22Rv1 (cell line): ENCODE results near the gene CHSY1.

Experiments
- CTCF ChIP-seq: fragments of 450-650 bp; IDR thresholded peaks from 2 replicates; pipeline ENCODE4 v1.5.1; 2017; ENCODE audit warnings: mild to moderate bottlenecking
- ZFX ChIP-seq: fragments of 450-650 bp; IDR thresholded peaks from 2 replicates; pipeline ENCODE4 v1.6.1; 2017; ENCODE audit warnings: antibody characterized with exemption, borderline replicate concordance

GRCh38 chr15:101168898-101169494 is 82.9 kb downstream of the CHSY1 start:
- TF ChIP-seq CTCF, result no peak
- no peak for TF ChIP-seq ZFX
